Natural killer cell (primary cell): ENCODE measurements around the gene ECHS1. TPM values are rescaled to one million over a fixed set of nuclear protein-coding genes. Genes with fewer than 3 reads are reported as not detected.

Experiments used
- ATAC-seq, 3 donors: fragments of 150-1000 bp in 2 of 3; fragments of 200-7000 bp in 1 of 3; cut with Tn5 transposase; 1 replicate in 1 of 3; 2 replicates in 2 of 3; pipeline ENCODE4 v1.10.0; 2021; ENCODE audit warnings: mild to moderate bottlenecking in 2 of 3, moderate library complexity in 2 of 3
- DNase-seq, 2 donors: peaks; one replicate each; pipeline versions ENCODE4 v3.0.0 to v3.0.0-alpha.2; 2013 to 2021; ENCODE audit warnings: mixed read lengths in 1 of 2
- H3K27ac ChIP-seq: one replicate; pipeline ENCODE4 v1.5.1; 2013; ENCODE audit warnings: mild to moderate bottlenecking, low read length
- H3K27me3 ChIP-seq: one replicate; pipeline ENCODE4 v1.6.1; 2013; ENCODE audit warnings: low read length; ENCODE audit not compliant: control insufficient read depth, insufficient read depth
- H3K36me3 ChIP-seq: one replicate; pipeline ENCODE4 v1.6.1; 2013; ENCODE audit warnings: low read length; ENCODE audit not compliant: control insufficient read depth, insufficient read depth
- H3K4me1 ChIP-seq: one replicate; pipeline ENCODE4 v1.6.1; 2013; ENCODE audit warnings: low read length; ENCODE audit not compliant: control insufficient read depth, insufficient read depth
- H3K4me3 ChIP-seq: one replicate; pipeline ENCODE4 v1.5.1; 2013; ENCODE audit warnings: low read length
- H3K9me3 ChIP-seq: one replicate; pipeline ENCODE4 v1.6.1; 2013; ENCODE audit warnings: low read length; ENCODE audit not compliant: control insufficient read depth, insufficient read depth
- H3K27ac Mint-ChIP-seq, 2 donors: one replicate each; pipeline ENCODE4 v1.8.0; 2022; ENCODE audit warnings: mild to moderate bottlenecking in 2 of 2, mixed read lengths in 2 of 2, moderate library complexity in 1 of 2
- H3K27me3 Mint-ChIP-seq, 2 donors: one replicate each; pipeline ENCODE4 v1.8.0; 2022; ENCODE audit warnings: low read depth in 2 of 2, mixed read lengths in 2 of 2
- H3K36me3 Mint-ChIP-seq: one replicate; pipeline ENCODE4 v1.8.0; 2022; ENCODE audit warnings: mixed read lengths
- H3K4me1 Mint-ChIP-seq, 2 donors: one replicate each; pipeline ENCODE4 v1.8.0; 2022; ENCODE audit warnings: mixed read lengths in 2 of 2
- H3K4me3 Mint-ChIP-seq: one replicate; pipeline ENCODE4 v1.8.0; 2022; ENCODE audit warnings: mild to moderate bottlenecking, moderate library complexity, mixed read lengths
- H3K9me3 Mint-ChIP-seq, 2 donors: one replicate each; pipeline ENCODE4 v1.8.0; 2022; ENCODE audit warnings: mixed read lengths in 2 of 2
- CTCF ChIP-seq: fragments of 200-600 bp; IDR thresholded peaks from one replicate; pipeline ENCODE4 v1.8.0; 2022; ENCODE audit warnings: antibody characterized with exemption
- WGBS: methylation state at CpG from one replicate; pipeline ENCODE4 v1.1.7; 2013; ENCODE audit warnings: missing lambda C conversion rate; ENCODE audit not compliant: insufficient coverage; 5-methylcytosine and 5-hydroxymethylcytosine counted together
- intact Hi-C: fragments of 100-400 bp; cut with micrococcal nuclease; formaldehyde crosslinking; loops from one replicate; pipeline ENCODE4 v1.14.2; 2022
- total RNA-seq, 4 donors: library from RNA; stranded (reverse); fragments of 120-200 nt in 1 of 4; gene quantifications; one replicate each; pipeline versions ENCODE4 v1.2.3 to v1.2.4, GENCODE V29; 2013 to 2022

The ECHS1 gene
- total RNA-seq, 3 donors from 2014 or later (not counting 1 experiment from before 2014, with no cell fraction given), result 17.7 to 21.3 (median 19.9) TPM

- no peaks in the 10 kb centered on the region for H3K36me3 ChIP-seq
- H3K27me3 ChIP-seq, result peaks cover 19% of the 10 kb centered on the region
- Mint-ChIP-seq H3K4me3 (no peak overlapping the region), H3K27ac (no peak overlapping the region), H3K27me3 (peaks cover 13 to 16% of the 10 kb centered on the region in 2 donors), H3K4me1 (peaks cover 0 to 7% of the 10 kb centered on the region in 2 donors), H3K9me3 (no peaks in the 10 kb centered on the region), H3K36me3 (no peaks in the 10 kb centered on the region)
- H3K9me3 ChIP-seq, result no peaks in the 10 kb centered on the region
- no peak overlapping the region for H3K27ac ChIP-seq
- intact Hi-C loops, result no loop called here
- 86% methylated on average over 10 of the region's 10 CpGs for WGBS
- ATAC-seq (no peak), DNase-seq (no peak)
- H3K4me1 ChIP-seq, result peaks cover 37% of the 10 kb centered on the region
- no peak for TF ChIP-seq CTCF
- no peak overlapping the region for H3K4me3 ChIP-seq
Measured at GRCh38 chr10:133338080-133339071, 34.8 kb downstream of the ECHS1 start.

GRCh38 chr10:133337370-133337725, 35.8 kb downstream of the ECHS1 start:
- H3K9me3 ChIP-seq, result no peaks in the 10 kb centered on the region
- H3K4me1 Mint-ChIP-seq, result peaks cover 0 to 7% of the 10 kb centered on the region in 2 donors
- H3K9me3 Mint-ChIP-seq, result no peaks in the 10 kb centered on the region
- no peak overlapping the region for H3K4me3 Mint-ChIP-seq
- ATAC-seq, result no peak
- no peak for DNase-seq
- no peak overlapping the region for H3K4me3 ChIP-seq
- no peaks in the 10 kb centered on the region for H3K36me3 Mint-ChIP-seq
- 76% methylated on average over 3 of the region's 3 CpGs for WGBS
- H3K27me3 ChIP-seq, result peaks cover 16% of the 10 kb centered on the region
- peaks cover 37% of the 10 kb centered on the region for H3K4me1 ChIP-seq
- H3K27ac ChIP-seq, result no peak overlapping the region
- H3K27me3 Mint-ChIP-seq, result peaks cover 14 to 15% of the 10 kb centered on the region in 2 donors
- no peak overlapping the region for H3K27ac Mint-ChIP-seq
- H3K36me3 ChIP-seq, result no peaks in the 10 kb centered on the region
- TF ChIP-seq CTCF, result no peak
- intact Hi-C loops, result no loop called here

GRCh38 chr10:133336577-133337369, 36.4 kb downstream of the ECHS1 start, which contains the start of gene CALY:
TSS of gene CALY (minus strand) at chr10:133336896. CDS start at chr10:133328989, 7,907 bp downstream.
- H3K27me3 ChIP-seq, result peaks cover 13% of the 10 kb centered on the region
- Mint-ChIP-seq H3K36me3 (no peaks in the 10 kb centered on the region), H3K4me3 (peak within 1 kb of the TSS; percentile 59), H3K27ac (peak within 1 kb of the TSS in 1 of 2 donors; percentile 90), H3K9me3 (no peaks in the 10 kb centered on the region), H3K27me3 (peaks cover 16 to 17% of the 10 kb centered on the region in 2 donors), H3K4me1 (peaks cover 0 to 7% of the 10 kb centered on the region in 2 donors)
- H3K27ac ChIP-seq, result peak within 1 kb of the TSS; percentile 52
- H3K36me3 ChIP-seq, result no peaks in the 10 kb centered on the region
- intact Hi-C loops, result no loop called here
- peak; percentile 77 to 94 for DNase-seq
- TF ChIP-seq CTCF, result no peak
- ATAC-seq, result peak; percentile 44 to 72 (median 54)
- no peaks in the 10 kb centered on the region for H3K9me3 ChIP-seq
- WGBS, result 13% methylated on average over 63 of the region's 63 CpGs
- peak within 1 kb of the TSS; percentile 50 for H3K4me3 ChIP-seq
- H3K4me1 ChIP-seq, result peaks cover 37% of the 10 kb centered on the region
